Natural killer cell (primary cell): Measurements from ENCODE around the gene FBXL19. TPM values are rescaled to one million over a fixed set of nuclear protein-coding genes. Genes with fewer than 3 reads are reported as not detected.
A peak's percentile ranks its signal among the peaks of the same experiment; 100 is the strongest.

Source experiments
- ATAC-seq, 3 donors: fragments of 150-1000 bp in 2 of 3; fragments of 200-7000 bp in 1 of 3; cut with Tn5 transposase; 1 replicate in 1 of 3; 2 replicates in 2 of 3; pipeline ENCODE4 v1.10.0; 2021; ENCODE audit warnings: mild to moderate bottlenecking in 2 of 3, moderate library complexity in 2 of 3
- DNase-seq, 2 donors: peaks; one replicate each; pipeline versions ENCODE4 v3.0.0 to v3.0.0-alpha.2; 2013 to 2021; ENCODE audit warnings: mixed read lengths in 1 of 2
- H3K27ac ChIP-seq: one replicate; pipeline ENCODE4 v1.5.1; 2013; ENCODE audit warnings: mild to moderate bottlenecking, low read length
- H3K27me3 ChIP-seq: one replicate; pipeline ENCODE4 v1.6.1; 2013; ENCODE audit warnings: low read length; ENCODE audit not compliant: control insufficient read depth, insufficient read depth
- H3K36me3 ChIP-seq: one replicate; pipeline ENCODE4 v1.6.1; 2013; ENCODE audit warnings: low read length; ENCODE audit not compliant: control insufficient read depth, insufficient read depth
- H3K4me1 ChIP-seq: one replicate; pipeline ENCODE4 v1.6.1; 2013; ENCODE audit warnings: low read length; ENCODE audit not compliant: control insufficient read depth, insufficient read depth
- H3K4me3 ChIP-seq: one replicate; pipeline ENCODE4 v1.5.1; 2013; ENCODE audit warnings: low read length
- H3K9me3 ChIP-seq: one replicate; pipeline ENCODE4 v1.6.1; 2013; ENCODE audit warnings: low read length; ENCODE audit not compliant: control insufficient read depth, insufficient read depth
- H3K27ac Mint-ChIP-seq, 2 donors: one replicate each; pipeline ENCODE4 v1.8.0; 2022; ENCODE audit warnings: mild to moderate bottlenecking in 2 of 2, mixed read lengths in 2 of 2, moderate library complexity in 1 of 2
- H3K27me3 Mint-ChIP-seq, 2 donors: one replicate each; pipeline ENCODE4 v1.8.0; 2022; ENCODE audit warnings: low read depth in 2 of 2, mixed read lengths in 2 of 2
- H3K36me3 Mint-ChIP-seq: one replicate; pipeline ENCODE4 v1.8.0; 2022; ENCODE audit warnings: mixed read lengths
- H3K4me1 Mint-ChIP-seq, 2 donors: one replicate each; pipeline ENCODE4 v1.8.0; 2022; ENCODE audit warnings: mixed read lengths in 2 of 2
- H3K4me3 Mint-ChIP-seq: one replicate; pipeline ENCODE4 v1.8.0; 2022; ENCODE audit warnings: mild to moderate bottlenecking, moderate library complexity, mixed read lengths
- H3K9me3 Mint-ChIP-seq, 2 donors: one replicate each; pipeline ENCODE4 v1.8.0; 2022; ENCODE audit warnings: mixed read lengths in 2 of 2
- CTCF ChIP-seq: fragments of 200-600 bp; IDR thresholded peaks from one replicate; pipeline ENCODE4 v1.8.0; 2022; ENCODE audit warnings: antibody characterized with exemption
- WGBS: methylation state at CpG from one replicate; pipeline ENCODE4 v1.1.7; 2013; ENCODE audit warnings: missing lambda C conversion rate; ENCODE audit not compliant: insufficient coverage; 5-methylcytosine and 5-hydroxymethylcytosine counted together
- intact Hi-C: fragments of 100-400 bp; cut with micrococcal nuclease; formaldehyde crosslinking; loops from one replicate; pipeline ENCODE4 v1.14.2; 2022
- total RNA-seq, 4 donors: library from RNA; stranded (reverse); fragments of 120-200 nt in 1 of 4; gene quantifications; one replicate each; pipeline versions ENCODE4 v1.2.3 to v1.2.4, GENCODE V29; 2013 to 2022

Gene FBXL19
- total RNA-seq, 3 donors from 2014 or later (not counting 1 experiment from before 2014, with no cell fraction given), result 10.1 to 13.3 (median 12.4) TPM

GRCh38 chr16:30982548-30983288 lies 59.3 kb downstream of the FBXL19 start:
- ATAC-seq (no peak), DNase-seq (no peak)
- Mint-ChIP-seq H3K4me1 (peaks cover 0 to 20% of the 10 kb centered on the region in 2 donors), H3K27ac (peak overlapping the region; percentile 34 to 42), H3K9me3 (no peaks in the 10 kb centered on the region), H3K36me3 (no peaks in the 10 kb centered on the region), H3K27me3 (no peaks in the 10 kb centered on the region), H3K4me3 (no peak overlapping the region)
- WGBS, result 92% methylated on average over 17 of the region's 17 CpGs
- no peaks in the 10 kb centered on the region for H3K27me3 ChIP-seq
- H3K4me1 ChIP-seq, result peaks cover 9% of the 10 kb centered on the region
- peaks cover 20% of the 10 kb centered on the region for H3K36me3 ChIP-seq
- no peak for TF ChIP-seq CTCF
- no peak overlapping the region for H3K4me3 ChIP-seq
- intact Hi-C loops, result no loop called here
- no peaks in the 10 kb centered on the region for H3K9me3 ChIP-seq
- H3K27ac ChIP-seq, result no peak overlapping the region

DNA sequence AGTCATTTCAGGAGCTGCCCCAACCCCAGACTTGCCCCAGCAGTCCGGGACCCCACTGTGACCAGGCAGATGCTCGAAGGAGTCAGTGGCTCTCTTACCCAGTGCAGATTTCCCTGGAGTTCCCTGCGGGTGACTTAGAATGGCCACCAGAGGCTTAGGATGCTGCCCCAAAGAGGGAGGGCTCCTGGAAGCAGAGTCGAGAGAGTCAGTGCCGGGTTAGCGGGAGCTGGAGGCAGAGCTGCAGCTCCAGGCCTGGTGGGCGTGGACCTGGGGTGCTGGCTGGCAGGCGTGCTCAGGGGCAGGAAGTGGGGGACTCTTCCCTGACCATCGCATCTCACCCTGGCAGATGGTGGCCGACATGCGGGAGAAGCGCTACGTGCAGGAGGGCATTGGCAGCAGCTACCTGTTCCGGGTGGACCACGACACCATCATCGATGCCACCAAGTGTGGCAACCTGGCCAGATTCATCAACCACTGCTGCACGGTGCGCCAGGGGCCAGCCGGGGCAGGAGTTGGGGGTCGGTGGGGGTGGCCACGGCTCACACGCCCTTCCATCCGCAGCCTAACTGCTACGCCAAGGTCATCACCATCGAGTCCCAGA lies 60.0 kb downstream of the FBXL19 start:
- Mint-ChIP-seq H3K9me3 (no peaks in the 10 kb centered on the region), H3K27ac (peak overlapping the region in 1 of 2 donors; percentile 42), H3K4me1 (peaks cover 0 to 20% of the 10 kb centered on the region in 2 donors), H3K4me3 (no peak overlapping the region), H3K36me3 (no peaks in the 10 kb centered on the region), H3K27me3 (no peaks in the 10 kb centered on the region)
- intact Hi-C loops, result no loop called here
- TF ChIP-seq CTCF, result no peak
- Histone ChIP-seq H3K4me1 (peaks cover 9% of the 10 kb centered on the region), H3K4me3 (no peak overlapping the region), H3K9me3 (no peaks in the 10 kb centered on the region), H3K27me3 (no peaks in the 10 kb centered on the region), H3K36me3 (peaks cover 17% of the 10 kb centered on the region), H3K27ac (no peak overlapping the region)
- 89% methylated on average over 25 of the region's 25 CpGs for WGBS
- DNase-seq (no peak), ATAC-seq (no peak)

DNA sequence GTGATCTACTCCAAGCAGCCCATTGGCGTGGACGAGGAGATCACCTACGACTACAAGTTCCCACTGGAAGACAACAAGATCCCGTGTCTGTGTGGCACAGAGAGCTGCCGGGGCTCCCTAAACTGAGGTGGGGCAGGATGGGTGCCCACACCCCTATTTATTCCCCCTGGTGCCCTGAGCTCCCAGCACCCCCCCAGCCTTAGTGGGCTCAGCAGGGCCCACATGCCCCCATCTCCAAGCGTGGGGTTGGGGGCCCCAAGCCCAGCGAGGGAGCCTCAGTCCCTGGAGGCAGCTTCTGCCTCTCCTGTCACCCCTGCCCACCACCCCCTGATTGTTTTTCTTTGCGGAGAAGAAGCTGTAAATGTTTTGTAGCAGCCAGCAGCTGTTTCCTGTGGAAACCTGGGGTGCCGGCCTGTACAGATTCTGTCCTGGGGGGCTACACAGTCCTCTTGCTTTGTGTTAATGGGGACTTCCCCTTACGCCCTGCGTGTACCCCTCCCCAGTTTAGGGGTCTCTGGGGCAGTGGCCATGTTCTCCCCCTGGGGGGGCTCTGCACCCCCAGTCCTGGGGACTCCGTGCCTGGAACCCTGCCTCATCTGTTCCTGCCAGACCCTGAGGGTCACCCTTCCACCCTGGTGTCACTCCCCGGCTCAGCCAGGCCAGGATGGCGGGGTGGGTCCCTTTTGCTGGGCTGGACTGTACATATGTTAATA lies 60.7 kb downstream of the FBXL19 start:
- H3K4me1 ChIP-seq, result peaks cover 9% of the 10 kb centered on the region
- Mint-ChIP-seq H3K4me1 (peaks cover 0 to 20% of the 10 kb centered on the region in 2 donors), H3K27me3 (no peaks in the 10 kb centered on the region), H3K36me3 (no peaks in the 10 kb centered on the region), H3K4me3 (no peak overlapping the region), H3K9me3 (no peaks in the 10 kb centered on the region), H3K27ac (no peak overlapping the region)
- H3K27ac ChIP-seq, result no peak overlapping the region
- 81% methylated on average over 14 of the region's 14 CpGs for WGBS
- H3K36me3 ChIP-seq, result peaks cover 17% of the 10 kb centered on the region
- no peaks in the 10 kb centered on the region for H3K27me3 ChIP-seq
- intact Hi-C loops, result loop anchor here (2.0 kb wide), 3 partner anchors 159 to 885 kb away; partner anchors contain the start of gene ZNF843
- no peak overlapping the region for H3K4me3 ChIP-seq
- DNase-seq (no peak), ATAC-seq (no peak)
- no peaks in the 10 kb centered on the region for H3K9me3 ChIP-seq
- no peak for TF ChIP-seq CTCF
